Stimulated activated CD4-positive, alpha-beta T cell treated with anti-CD3 and anti-CD28 coated beads, TNF-alpha, amount 100 ng/mL, for 1 hour (primary cell): ENCODE data around the gene VPS8.

Source experiments
- DNase-seq, 3 donors: peaks; one replicate each; pipeline ENCODE4 v3.0.0-alpha.2; 2020; ENCODE audit warnings: low read depth in 3 of 3, low spot score in 1 of 3

The VPS8 gene

DNA sequence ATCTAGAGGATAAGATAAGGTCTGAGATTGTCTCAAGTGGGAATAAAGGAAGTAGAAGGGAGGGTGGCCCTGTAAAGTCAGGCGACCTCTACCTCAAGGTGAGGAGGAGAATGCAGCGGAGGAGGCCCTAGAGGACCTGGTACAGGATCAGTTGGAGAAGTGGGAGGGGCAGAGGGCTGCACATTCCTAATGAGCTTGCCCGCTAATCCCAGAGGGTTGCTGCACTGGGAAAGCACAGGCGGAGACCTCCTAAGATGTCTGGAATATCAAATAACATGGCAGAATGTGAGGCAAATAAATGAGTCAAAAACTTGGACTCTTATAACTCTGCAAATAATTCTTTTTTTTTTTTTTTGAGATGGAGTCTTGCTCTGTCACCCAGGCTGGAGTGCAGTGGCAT lies 30.2 kb upstream of the VPS8 start:
- no peak for DNase-seq

DNA sequence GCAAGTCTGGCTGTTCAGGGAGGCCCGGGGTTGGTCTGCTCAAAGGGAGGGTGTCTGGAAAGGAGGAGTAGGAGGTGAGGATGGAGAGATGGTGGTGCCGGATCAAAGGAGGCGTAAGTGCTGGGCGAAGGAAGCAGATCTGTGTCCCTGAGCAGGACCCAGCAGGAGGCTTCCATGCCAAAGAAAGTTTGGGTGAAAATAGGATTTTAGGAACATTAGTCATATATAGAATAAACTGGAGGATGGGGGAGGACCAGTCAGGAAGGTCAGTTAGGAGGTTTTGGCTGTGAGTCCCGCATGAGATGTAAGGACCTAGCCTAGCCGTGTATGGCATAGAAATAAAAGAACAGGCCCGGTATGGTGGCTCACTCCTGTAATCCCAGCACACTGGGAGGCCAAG lies 28.6 kb upstream of the VPS8 start:
- no peak for DNase-seq

DNA sequence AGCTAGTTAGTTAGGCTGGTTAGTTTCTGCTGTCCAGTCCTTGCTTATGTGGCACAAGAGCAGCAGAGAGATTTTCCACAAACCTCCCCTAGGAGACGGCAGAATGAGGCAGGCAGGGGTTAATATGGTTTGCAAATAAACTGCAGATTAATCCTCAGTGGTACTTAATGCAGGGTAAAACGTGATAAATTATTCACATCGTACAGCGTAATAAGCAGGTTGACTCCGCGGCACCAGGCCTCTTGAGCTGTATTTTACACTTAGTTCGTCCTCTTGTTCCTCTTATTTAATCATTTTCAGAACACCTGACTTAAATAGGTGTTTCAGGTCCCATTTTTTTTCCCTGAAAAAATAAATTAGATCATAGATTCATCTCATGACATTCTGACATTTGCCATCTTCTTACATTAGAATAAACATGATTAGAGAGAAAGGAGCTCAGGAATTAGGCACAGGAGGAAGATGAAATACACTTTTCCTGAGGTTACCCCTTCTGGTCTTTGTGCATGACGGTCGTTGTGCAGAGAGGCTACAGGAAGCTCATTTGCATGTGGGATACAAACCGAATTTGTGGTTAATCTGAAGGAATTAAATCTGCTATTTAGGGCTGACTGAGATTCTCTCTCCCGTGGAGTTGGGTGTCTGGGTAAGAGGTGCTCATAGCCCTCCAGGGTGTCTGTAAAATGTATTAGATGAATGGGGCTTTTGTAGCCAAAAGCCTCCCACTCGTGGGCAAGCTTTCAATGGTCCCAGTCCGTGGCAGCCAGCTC lies 27.1 kb upstream of the VPS8 start:
- DNase-seq = no peak

DNA sequence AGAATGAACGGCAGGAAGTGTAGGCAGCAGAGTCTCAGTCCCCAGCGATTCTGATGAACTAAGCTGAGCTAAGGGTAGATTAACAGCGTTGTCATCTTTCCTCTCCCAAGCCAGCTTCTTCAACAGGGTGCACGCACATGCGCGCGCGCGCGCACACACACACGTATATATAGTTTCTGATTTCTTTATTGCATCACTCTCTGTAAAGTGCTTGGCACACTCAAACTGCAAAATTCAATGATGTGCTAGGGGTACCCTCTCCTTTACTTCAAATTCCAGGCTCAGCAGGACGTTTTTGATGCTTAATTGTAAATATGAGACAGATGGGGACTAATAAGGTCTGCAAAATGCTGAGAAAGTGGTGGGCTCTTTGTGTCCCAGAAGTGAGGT lies 26.1 kb upstream of the VPS8 start:
- no peak for DNase-seq

DNA sequence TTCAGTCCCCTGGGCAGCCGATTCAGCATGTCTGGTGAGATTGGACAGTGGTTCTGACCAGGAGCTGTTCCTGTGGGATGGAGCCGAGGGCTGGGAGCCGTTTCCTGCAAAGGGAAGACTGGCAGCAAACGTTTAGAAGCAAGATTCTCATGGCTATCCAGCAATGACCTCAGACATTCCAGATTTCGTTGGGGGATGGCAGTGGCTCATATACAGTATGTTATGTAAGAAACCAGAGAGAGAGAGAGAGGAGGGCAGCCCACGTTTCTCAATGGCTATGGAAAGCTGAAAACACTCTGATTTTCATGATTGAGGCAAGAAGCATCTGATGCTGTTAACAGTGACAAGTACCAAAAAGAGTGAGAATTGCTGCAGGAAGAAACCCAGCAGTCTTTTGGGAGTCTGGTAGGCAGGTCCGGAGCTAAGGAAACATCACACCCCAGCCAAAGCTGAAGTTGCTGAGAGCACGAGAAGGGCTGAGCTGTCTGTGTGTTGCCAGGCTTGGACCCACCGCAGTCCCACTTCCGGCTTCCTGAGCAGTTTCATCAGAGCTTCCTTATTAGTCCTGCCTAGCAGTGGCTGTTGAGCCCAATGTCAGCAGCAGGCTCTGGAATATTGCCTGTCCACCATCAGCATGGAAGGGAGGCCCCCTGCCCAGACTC lies 25.6 kb upstream of the VPS8 start:
- DNase-seq = no peak

DNA sequence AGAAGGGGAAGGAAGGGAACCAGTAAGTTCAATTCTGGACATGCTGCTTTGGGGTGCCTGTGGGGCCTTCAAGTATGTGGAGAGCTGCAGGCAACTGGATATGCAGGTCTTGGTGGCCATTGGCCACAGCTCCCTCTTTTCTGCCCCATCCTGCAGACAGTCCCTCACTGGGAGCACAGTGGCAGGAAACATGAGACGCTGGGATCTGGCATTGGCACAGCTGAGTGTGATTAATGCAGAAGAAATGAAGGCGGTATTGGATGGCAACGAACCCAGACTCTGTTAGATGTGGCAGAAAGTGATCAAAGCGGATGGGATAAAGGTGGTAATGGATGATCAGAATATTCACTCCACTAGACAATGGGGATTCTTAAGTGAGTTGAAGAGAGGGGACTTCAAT lies 23.2 kb upstream of the VPS8 start:
- DNase-seq = no peak

DNA sequence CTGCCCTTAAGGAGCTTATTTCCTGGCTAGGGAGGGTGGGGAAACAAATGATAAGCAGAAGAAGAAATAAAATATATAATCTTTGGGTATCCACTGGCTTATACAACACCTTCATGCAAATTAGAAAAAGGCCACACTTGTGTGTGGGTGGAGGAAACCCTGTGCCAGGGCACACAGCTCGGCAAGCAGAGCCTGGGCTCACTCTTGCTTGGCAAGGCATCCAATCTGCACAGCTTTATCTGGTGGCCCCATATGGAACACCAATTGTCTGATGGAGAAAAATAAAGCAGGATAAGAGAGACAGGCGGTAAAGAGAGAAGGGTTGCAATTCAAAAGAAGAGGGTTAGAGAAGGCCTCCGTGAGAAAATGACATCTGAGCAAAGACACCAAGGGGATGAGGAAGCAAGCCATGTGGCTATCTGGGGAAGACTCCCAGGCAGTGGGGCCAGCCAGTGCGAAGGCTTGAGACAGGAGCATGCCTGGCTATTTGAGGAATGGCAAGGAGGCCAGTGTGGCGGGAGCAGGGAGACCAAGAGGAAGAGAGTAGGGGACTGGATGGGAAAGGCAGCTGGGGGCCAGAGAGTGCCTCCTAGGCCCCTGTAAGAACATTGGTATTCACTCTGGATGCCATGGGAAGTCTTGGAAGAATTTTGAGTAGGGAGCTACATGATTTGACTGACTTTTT lies 22.5 kb upstream of the VPS8 start:
- no peak for DNase-seq

DNA sequence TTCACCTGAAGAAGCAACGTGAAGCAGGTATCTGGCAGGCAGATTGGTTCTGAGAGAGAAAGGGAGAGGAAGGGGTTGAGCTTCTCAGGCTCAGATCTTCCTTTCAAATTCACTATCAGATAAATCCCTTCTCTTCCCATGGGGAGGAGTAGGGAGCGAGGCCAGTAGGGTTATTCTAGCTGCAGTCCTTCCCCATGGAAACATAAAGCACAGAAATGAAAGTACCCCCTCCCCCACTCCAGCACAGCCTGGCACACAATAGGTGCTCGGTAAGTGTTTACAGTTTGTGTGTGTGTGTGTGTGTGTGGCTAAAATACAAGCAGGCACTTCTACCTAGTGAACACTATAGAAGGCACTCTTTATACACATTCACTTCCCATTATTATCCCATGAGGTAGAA lies 20.8 kb upstream of the VPS8 start:
- no peak for DNase-seq

DNA sequence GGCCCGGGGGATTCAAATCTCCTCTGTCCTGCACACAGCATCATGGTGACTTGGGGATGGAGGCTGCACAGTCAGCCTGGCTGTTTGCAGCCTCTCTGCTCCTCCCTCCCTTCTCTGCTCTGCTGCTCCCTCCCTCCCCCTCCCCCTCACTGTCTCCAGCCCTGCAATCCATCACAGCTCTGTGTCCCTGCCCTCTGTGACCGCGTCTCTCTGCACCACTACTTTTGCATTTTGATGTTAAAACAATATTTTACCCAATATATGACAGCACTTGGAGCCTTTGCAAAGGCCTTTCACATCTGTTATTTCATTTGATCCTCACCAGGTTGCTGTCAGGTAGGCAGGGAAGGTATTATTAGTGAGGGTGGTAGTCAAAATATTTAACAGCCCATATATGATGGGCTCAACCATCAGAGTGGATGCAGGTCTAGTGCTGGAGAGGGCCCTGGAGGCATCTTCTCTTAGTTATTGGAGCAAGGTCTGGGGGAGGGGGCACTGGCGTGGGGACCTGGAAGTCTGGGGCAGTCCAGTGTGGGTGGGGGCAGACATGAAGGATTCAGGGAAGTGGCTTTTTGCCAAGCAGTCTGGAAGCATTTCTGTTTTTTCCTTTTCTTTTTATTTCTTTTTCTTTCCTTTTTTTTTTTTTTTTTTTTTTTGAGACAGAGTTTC lies 16.3 kb upstream of the VPS8 start:
- no peak for DNase-seq

DNA sequence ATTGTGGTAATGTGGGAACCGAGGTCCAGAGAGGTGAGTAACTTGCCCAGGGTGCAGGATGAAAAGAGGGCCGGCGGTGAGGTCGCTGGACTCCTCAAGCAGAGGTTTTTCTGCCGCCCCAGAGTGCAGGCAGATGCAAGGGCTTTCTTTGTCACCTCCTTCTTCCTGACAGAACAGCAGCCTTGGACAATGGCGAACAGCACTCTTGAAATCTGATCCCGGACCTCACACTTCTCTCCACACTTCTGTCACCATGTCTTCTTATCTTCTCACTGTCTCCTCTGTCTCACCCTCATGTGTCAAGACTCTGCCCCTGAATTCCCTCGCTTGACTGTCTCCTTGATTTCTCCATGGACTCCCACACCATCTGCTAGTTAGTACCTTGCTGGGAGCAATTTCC lies 15.4 kb upstream of the VPS8 start:
- DNase-seq = no peak

DNA sequence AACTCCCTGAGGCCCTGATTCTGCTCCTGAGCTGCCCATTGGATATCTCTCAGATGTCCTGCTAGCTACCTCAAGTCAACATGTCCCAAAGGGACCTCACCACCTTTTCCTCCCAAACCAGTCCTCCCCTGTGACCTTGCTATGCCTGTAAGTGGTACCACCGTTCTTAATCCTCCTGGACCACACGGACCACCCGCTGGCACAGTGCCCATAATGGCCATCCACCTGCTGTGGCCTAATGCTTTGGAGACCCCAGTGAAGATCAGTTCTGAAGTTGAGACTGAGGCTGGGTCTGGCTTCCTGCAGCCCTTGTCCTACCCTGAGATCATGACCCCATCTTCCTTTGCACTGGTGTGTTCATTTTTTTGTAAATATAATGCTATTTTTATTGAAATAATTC lies 15.0 kb upstream of the VPS8 start:
- DNase-seq = no peak

DNA sequence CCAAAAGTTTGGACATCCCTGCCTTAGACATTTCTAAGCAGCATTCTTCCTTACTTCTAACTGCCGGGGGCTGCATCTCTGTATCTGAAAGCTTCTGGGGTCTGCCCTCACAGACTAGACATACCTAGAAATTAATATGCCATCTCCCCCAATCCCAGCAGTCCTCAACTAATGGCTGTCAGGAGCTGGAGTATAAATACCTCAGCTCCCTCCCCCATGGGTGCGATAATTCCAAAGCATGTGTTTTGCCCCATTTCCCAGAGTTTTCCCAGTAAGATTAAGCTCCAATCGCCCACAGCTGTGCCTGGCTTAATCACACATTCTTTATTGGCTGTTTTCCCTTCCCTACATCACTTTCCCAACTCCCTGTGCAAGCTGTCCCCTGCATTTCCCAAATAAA lies 13.8 kb upstream of the VPS8 start:
- no peak for DNase-seq

DNA sequence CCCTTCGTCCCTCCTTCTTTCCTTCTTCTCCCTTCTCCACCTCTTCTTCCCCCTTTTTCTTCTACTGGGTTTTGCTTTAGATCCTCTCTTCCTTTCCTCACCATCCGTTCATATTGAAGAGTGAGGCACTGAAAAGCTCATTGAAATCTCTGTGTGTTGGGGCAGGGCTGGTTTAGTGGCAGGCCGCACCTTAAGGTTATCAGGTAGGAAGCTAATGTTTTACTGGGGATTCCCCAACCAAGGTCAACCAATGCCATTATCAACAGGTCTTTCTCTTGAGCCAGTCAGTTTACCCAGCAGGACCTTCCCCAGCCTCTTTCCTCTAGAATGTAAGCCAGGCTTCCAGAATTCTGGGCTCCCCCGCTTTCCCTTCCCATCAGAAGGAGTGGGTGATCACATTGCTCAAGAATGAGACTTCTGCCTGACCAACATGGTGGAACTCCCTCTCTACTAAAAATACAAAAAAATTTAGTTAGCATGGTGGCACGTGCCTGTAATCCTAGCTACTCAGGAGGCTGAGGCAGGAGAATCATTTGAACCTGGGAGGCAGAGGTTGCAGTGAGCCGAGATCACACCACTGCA lies 11.5 kb upstream of the VPS8 start:
- no peak for DNase-seq

DNA sequence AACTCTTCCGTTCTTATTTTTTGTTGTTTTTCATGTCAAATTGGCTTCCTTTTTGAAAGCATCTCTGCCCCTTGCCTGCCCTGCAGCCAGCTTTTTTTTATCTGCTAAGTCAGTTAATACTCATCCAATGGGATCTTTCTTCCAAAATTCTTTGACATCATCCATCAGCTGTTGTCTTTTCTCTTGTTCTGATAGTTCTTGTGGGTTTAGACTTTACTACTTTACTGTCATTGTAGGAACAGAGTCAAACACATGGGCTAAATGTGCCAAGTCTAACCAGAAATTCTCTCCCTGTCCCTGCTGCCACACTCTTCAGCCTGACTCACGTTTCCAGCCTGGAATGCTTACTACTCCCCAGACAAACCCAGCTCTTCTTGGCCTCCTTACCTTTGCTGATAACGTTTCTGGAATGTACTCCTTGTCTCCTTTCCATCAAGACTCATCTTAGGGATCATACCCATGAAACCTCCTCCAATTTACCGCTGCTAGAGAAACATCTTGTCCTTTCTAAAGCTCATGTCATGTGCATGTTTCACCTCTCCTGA lies 10.7 kb upstream of the VPS8 start:
- DNase-seq = no peak

DNA sequence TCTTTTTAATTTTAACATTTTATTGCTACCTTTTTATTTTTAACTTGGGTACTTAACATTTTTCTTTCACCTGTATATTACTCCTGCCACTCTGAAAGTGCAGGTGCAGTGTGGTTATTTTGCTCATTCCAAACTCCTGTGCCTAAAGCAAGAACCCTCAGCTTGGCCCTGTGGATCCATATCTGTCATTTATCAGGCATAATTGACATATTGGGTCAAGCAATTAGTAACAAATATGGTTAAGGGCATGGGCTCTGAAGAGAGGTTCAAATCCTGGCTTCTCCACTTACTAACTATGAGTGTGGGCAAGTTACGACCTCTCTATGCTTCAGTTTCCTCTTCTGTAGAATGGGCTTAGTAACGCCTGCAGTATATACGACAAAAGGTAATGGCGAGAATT lies 9.8 kb upstream of the VPS8 start:
- no peak for DNase-seq

DNA sequence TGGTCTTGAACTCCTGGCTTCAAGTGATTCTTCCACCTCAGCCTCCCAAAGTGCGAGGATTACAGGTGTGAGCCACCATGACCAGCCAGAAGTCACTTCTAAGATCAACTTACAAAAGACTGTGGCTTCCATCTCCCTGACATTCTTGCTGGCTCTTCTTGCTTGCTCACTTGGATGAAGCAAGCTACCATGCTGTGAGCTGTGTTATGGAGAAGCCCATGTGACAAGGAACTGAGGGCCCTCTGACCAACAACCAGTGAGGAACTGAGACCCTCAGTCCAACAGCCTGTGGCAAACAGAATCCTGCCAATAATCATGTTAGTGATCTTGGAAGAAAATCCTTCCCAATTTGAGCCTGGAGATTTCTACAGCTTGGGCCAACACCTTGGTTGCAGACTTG lies 7.2 kb upstream of the VPS8 start:
- DNase-seq = no peak

DNA sequence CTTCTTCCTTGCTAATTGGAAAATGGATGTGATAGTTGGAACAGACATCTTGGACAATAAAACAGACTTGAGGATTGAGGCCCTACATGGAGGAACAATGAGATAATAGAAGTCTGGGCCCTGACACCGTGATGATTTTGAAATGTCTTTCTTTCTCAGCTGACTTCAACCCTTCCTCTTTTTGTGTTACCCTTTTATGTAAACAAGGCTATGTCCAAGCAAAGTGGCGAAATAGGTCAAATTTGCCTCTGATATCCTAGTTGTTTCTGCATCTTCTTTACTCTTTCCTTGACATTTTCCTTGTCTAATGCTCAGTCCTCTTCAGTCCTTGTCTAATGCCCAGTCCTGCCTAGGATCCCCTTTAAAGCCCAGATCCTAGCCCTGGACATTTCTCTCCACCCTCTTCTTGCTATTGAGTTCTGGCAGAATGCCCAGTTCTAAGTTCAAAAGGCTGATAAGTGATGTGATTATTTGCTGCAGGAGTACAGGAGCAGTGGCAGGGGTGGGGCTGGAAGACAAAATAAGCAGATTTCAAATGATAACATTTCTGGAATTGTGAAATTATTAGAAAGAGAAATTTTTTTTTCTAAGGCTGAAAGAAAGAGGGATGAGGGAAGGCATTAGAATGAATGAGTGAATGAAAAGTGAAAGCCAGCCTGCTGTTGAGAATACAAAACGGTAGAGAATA lies 6.5 kb upstream of the VPS8 start:
- DNase-seq = no peak

DNA sequence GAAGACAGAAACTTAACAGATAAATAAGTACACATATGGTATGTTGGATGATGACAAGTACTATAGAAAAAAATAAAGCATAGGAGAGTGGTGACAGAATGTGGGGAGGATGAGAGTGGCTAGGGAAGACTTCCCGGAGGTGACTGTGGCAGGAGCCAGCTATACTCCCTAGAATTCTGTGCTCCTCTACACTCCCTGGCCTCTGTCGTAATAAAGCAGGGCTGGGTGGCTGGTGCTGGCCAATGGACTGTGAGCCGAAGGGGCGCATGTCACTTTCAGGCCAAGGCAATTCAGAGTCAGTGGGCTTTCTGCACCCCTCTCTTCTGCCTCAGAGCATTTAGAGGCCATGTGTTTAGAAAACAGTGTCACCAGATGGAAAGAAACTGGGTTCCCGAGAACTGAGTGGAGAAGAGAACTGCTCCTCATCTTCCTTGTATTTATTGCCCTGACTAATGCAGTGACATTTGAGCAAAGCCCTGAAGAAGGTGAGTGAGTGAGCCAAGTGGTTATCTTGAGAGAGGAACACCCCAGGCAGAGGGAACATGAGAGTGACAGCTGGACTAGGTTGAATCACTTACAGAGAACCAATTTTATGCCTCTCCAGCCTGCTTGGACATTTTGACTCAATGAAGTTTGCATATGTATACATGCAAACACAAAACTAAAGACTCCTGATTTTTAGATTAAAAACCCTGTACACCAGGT lies 5.2 kb upstream of the VPS8 start:
- no peak for DNase-seq

DNA sequence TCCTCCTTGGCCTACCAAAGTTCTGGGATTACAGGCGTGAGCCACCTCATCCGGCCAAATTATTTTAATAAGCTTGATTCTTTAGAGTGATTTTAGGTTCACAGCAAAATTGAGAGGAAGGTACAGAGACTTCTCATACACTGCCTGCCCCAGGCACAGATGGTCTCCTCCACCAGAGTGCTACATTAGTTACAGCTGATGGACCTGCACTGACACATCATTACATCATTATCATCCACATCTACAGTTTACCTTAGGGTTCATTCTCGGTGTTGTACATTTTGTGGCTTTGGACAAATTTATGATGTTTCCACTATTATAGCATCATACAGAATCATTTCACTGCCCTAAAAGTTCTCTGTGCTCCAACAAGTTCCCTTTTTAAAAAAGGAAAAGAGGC lies 4.4 kb upstream of the VPS8 start:
- no peak for DNase-seq

DNA sequence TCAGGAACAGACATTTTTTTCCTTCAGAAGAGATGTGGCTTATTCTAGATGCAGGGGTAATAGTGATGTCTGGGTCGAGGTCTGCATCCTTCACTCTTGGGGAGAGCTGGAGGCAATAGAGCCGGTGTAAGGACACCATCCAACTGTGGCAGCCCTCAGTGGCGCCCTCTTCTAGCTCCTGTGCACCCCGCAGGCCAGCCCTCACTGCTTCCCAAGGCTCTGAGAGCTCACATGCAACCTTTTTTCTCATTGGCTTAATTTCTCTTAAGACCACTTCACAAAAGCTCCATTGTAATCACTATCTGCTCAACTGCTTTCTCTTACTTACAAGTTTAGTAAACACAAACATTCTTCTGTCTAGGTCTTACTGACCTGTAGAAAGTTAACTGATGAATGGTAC lies 3.9 kb upstream of the VPS8 start:
- no peak for DNase-seq
